Neutrophil (primary cell): ENCODE data around the gene SAMD11.
"Not testable (repeated sequence)": the region's sequence is repeated elsewhere in the genome, so short reads cannot be mapped to it uniquely, and the experiment has no call there.

Experiments used
- H3K27ac ChIP-seq: fragments of 200-600 bp; sonication (generic); 2 replicates; pipeline ENCODE4 v1.5.1; 2016; ENCODE audit warnings: mild to moderate bottlenecking, moderate library complexity
- H3K27me3 ChIP-seq: fragments of 200-600 bp; sonication (generic); 2 replicates; pipeline ENCODE4 v1.6.0; 2016; ENCODE audit warnings: mild to moderate bottlenecking
- H3K36me3 ChIP-seq: fragments of 200-600 bp; sonication (generic); 2 replicates; pipeline ENCODE4 v1.5.1; 2017
- H3K4me1 ChIP-seq, 2 experiments: fragments of 200-600 bp in 1 of 2; sonication (generic) in 1 of 2; 1 replicate in 1 of 2; 2 replicates in 1 of 2; pipeline versions ENCODE4 v1.5.1 to v1.6.1; 2013 to 2016; ENCODE audit warnings: low read depth in 1 of 2, low read length in 1 of 2, mild to moderate bottlenecking in 1 of 2, moderate library complexity in 1 of 2; ENCODE audit not compliant: control insufficient read depth in 1 of 2, insufficient read depth in 1 of 2
- H3K4me3 ChIP-seq, 2 experiments: fragments of 200-600 bp in 1 of 2; sonication (generic) in 1 of 2; 1 replicate in 1 of 2; 2 replicates in 1 of 2; pipeline ENCODE4 v1.5.1; 2013 to 2016; ENCODE audit warnings: low read depth in 1 of 2, low read length in 1 of 2, mild to moderate bottlenecking in 1 of 2, moderate library complexity in 1 of 2
- H3K9me3 ChIP-seq: fragments of 200-600 bp; sonication (generic); 2 replicates; pipeline ENCODE4 v1.5.1; 2016
- CTCF ChIP-seq: fragments of 200-600 bp; sonication (generic); IDR thresholded peaks from 2 replicates; pipeline ENCODE4 v1.5.1; 2016; ENCODE audit warnings: antibody characterized with exemption

Gene SAMD11

DNA sequence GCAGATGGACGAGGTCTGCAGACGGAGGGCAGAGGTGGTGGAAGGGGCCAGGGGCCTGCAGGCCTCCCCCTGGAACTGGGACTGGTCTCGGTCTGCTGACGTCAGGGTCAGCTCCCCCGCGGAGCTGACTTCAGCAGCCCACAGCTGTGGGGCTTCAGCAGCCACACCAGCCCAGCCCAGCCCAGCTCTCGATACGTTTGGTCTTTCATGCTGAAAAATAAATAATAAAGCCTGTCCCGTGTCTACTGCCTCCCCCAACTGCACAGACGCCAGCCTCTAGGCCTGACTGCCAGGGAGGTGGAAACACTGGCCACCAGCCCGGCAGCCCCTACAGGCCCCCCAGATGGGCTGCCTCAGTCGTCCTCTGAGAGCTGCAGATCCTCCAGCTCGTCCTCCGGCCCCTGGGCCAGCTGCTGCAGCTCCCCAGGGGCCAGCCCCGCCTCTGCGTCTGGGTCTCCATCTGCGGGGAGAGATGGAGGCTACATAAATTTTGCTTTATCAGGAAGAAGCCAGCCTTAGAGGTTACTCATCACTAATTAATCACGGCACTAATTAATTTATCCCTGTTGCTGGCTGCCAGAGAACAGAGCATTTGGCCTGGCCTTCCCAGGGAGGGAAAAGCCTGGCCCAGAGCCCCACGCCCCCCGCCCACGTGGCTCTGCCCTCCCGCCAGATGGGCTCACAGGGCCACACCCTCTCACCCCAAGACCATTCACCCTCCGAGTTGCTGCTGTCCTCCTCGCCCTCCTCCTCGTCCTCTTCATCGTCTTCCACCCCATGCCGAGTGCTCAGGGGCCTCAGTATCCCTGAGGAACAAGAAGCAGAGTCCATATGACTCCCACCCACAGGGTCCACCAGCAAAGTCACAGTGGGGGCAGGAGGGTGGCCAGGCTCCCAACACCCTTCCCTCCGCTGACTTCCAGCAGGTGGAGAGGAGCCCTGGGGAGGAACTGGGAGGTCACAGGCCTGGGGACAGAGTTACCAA, 20.9 kb downstream of the SAMD11 start:
- no peak overlapping the region for H3K4me3 ChIP-seq
- no peaks in the 10 kb centered on the region for H3K9me3 ChIP-seq
- H3K27ac ChIP-seq = no peak overlapping the region
- H3K36me3 ChIP-seq = peaks cover 56% of the 10 kb centered on the region
- no peak for TF ChIP-seq CTCF
- H3K4me1 ChIP-seq = peaks cover 0 to 23% of the 10 kb centered on the region in 2 experiments
- peaks cover 44% of the 10 kb centered on the region for H3K27me3 ChIP-seq

- H3K27me3 ChIP-seq = peaks cover 31% of the 10 kb centered on the region
- peaks cover 0 to 13% of the 10 kb centered on the region in 2 experiments for H3K4me1 ChIP-seq
- no peaks in the 10 kb centered on the region for H3K9me3 ChIP-seq
- no peak for TF ChIP-seq CTCF
- H3K36me3 ChIP-seq = peaks cover 69% of the 10 kb centered on the region
- no peak overlapping the region for H3K4me3 ChIP-seq
- H3K27ac ChIP-seq = no peak overlapping the region
Measured at GRCh38 chr1:945688-946556, 22.2 kb downstream of the SAMD11 start.

DNA sequence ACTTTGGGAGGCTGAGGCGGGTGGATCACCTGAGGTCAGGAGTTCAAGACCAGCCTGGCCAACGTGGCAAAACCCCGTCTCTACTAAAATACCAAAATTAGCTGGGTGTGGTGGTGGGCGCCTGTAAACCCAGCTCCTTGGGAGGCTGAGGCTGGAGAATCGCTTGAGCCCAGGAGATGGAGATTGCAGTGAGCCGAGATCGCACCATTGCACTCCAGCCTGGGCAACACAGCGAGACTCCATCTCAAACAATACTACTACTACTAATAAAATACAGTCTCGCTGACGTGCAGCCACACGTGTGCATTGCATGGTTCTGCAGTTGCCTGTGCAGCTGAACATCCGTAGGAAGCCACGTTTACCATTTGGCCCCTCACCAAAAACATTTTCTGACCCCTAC, 23.1 kb downstream of the SAMD11 start:
- Histone ChIP-seq H3K36me3 (peaks cover 78% of the 10 kb centered on the region), H3K27me3 (peaks cover 22% of the 10 kb centered on the region)
- not testable (repeated sequence) for H3K27ac ChIP-seq, H3K4me1 ChIP-seq, H3K9me3 ChIP-seq, H3K4me3 ChIP-seq

- Histone ChIP-seq H3K27ac (no peak overlapping the region), H3K36me3 (peaks cover 89% of the 10 kb centered on the region), H3K4me1 (no peaks in the 10 kb centered on the region), H3K27me3 (peaks cover 11% of the 10 kb centered on the region), H3K4me3 (no peak overlapping the region), H3K9me3 (no peaks in the 10 kb centered on the region)
- no peak for TF ChIP-seq CTCF
Measured at GRCh38 chr1:947958-948357, 24.2 kb downstream of the SAMD11 start.

- peaks cover 3% of the 10 kb centered on the region in 2 experiments for H3K4me1 ChIP-seq
- H3K4me3 ChIP-seq = no peak overlapping the region
- H3K36me3 ChIP-seq = peaks cover 89% of the 10 kb centered on the region
- no peak for TF ChIP-seq CTCF
- no peaks in the 10 kb centered on the region for H3K9me3 ChIP-seq
- no peak overlapping the region for H3K27ac ChIP-seq
- H3K27me3 ChIP-seq = no peaks in the 10 kb centered on the region
Measured at GRCh38 chr1:950268-950667, 26.5 kb downstream of the SAMD11 start.
